Measurements from ENCODE around the gene ACKR3.

The ACKR3 gene

DNA sequence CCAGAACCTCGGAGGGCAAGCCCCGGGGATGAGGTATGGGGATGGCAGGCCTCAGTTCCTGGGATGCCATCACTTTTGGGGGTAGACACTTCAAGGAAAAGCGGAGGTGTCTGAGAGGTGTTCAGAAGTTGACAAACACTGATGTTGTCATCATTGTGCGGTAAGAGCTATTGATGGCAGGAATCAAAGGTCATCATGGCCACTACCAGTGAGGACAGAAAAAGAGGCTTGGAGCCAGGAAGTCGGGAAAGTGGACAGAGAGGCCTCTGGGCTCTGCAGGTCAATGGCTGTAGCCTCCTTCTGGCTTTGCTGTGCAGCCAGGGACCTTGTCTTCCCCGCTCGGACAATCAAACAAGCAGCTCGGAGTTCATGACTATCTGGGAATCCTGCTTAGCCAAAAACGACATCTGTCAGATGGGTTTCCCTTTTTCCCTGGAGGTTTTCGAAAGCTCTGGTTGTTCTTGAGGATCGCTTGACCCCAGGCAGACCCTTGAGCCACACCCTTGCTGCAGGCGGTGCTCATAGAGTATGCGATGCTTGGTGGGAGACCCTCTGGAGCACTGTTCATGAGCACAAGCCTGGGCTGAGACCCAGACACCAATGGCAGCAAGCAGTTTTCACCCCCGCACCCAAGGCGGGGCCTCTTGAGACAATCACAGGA, 19.4 kb downstream of the ACKR3 start:
- DNase-seq: no peak

GRCh38 chr2:236590846-236591245, 21.2 kb downstream of the ACKR3 start:
- no peak for DNase-seq

- no peak for DNase-seq
Observed at GRCh38 chr2:236592821-236593220, 23.2 kb downstream of the ACKR3 start.

DNA sequence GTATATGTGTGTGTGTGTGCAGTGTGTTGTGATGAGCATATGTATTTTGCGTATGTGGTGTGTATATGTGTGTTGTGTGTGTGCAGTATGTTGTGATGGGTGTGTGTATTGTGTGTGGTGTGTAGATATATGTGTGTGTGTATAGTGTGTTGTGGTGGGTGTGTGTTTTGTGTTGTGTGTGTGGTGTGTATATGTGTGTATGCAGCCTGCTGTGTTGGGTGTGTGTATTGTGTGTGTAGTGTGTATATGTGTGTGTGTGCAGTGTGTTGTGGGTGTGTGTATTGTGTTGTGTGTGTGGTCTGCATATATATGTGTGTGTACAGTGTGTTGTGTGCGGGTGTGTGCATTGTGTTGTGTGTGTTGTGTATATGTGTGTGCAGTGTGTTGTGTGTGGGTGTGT, 23.9 kb downstream of the ACKR3 start:
- no peak for DNase-seq

GRCh38 chr2:236593956-236594355, 24.3 kb downstream of the ACKR3 start:
- DNase-seq: no peak

DNA sequence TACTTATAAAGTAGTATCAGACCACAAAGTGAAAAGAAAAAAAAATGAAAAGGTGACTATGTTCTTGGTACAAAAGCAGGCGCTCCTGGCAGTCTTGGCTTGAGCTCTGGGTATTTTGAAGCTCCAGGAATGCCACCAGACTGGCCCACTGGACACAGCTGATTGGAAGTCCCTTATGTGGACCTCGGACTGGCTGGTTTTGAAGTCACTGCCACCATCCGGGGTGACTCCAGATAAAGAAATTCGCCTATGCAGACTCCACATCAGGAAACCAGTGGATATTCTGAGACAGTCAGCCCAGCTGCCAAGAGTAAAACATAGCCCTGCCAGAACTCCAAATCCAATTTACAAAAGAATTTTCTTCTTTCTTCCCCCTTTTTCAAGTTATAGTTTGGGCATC, 28.0 kb downstream of the ACKR3 start:
- DNase-seq: no peak

DNA sequence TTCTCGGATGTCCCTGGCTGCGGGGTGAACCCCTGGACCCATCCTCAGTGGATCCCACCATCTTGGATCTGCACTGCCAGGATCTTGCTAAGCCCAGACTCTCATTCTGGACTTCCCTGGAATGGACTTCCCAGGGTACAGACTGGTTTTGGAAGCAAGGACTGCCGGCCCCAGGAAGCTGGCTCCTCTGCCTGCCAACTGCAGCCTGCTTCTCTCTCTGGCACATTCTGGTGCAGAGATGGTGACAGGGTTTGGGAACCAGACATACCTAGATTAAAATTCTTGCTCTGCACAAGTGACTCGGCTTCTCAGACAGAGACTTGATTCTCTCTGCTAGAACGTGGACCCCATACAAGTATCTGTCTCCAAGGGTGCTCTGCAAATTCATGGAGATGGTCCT, 29.4 kb downstream of the ACKR3 start:
- no peak for DNase-seq

DNA sequence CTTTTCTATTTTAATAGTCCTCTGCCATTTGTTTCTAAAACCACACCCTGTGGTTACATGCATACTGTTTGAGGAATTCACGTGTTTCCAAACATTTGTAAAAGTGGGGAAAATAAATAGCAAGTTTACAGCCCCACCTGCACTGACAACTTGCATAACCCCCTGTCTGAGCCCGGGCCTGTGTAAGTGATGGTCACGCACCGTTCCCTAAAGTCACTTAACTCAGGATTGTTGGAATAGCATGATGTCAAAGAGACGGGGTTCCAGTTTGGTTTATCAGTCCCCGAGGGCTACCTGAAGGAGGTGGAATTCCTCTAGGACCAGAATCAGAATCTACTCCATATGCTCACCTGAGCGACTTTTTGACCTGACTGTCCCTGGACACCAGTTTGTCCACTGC, 30.5 kb downstream of the ACKR3 start:
- no peak for DNase-seq

DNA sequence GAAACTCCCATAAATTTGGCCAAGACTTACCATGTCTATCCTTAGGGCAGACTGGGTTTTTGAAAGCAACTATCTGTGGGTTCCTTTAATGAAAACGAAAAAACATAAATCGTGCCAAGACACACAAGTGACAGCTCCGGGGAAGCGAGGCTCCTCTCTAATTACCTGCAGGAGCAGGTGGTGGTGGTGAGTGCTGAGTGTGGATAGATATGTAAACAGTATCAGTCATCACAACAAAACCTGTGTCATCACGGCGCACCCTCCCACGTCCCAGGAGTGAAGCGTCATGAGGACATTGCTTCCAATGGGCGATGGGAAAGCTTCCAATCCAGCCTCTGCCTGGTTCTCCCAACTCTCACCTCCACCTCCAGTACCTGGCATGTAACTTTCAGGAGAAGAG, 31.3 kb downstream of the ACKR3 start:
- DNase-seq: peak; percentile 49

DNA sequence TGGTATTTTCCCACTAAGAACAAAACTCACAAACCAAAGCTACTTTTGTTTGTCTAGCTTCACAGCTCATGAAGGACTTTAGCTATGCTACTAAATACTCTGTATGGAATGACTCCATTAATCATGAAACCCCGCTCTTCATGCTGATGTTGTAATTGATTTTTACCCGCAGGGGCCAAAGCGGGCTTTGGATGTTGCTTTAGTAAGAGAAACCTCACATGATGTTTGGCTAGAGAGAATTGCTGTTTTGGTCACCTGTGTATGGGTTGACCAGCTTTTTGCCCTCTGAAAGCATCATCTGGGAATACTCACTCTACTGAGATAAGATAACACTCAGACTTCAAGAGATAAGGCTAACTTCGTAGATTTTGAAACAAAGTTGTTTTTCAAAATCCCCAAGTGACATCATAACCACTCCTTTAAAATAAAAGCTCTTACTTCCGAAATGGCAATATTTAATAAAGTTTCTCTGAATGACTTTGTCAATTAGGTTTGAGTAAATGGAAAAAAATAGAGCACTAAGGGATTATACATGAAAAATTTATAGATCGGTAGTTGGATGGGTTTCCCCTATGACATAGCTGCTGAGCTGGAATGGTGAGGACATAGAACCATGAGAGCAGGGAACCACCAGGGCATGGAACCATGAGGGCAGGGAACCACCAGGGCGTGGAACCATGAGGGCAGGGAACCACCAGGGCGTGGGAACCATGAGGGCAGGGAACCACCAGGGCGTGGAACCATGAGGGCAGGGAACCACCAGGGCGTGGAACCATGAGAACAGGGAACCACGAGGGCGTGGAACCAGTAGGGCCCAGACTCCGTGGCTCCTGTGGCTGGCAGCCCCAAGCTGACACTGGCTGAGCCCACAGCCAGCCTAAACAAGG, 31.9 kb downstream of the ACKR3 start:
- no peak for DNase-seq

DNA sequence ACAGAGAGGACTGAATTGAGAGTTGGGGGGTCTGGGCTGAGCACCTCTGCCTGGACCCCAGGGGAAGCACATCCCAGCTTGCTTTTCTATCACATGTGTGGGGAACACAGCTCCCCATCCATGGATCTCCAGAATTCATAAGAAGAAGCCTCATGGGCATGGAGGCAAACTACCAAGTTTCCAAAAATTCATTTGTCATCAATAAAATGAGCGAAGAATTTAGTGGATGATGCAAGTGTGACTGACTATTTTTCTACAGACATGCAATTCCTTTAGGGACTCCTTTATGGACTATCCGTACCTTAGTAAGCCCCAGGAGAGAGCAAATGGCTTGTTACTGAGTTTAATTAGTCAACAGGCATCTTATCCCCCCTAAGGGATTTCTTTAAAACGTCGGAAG, 33.1 kb downstream of the ACKR3 start:
- no peak for DNase-seq

- DNase-seq: no peak
Observed at GRCh38 chr2:236603361-236604015, 33.9 kb downstream of the ACKR3 start.

- no peak for DNase-seq
Observed at GRCh38 chr2:236604575-236605344, 35.1 kb downstream of the ACKR3 start.

- DNase-seq: no peak
Observed at GRCh38 chr2:236605345-236605734, 35.7 kb downstream of the ACKR3 start.

DNA sequence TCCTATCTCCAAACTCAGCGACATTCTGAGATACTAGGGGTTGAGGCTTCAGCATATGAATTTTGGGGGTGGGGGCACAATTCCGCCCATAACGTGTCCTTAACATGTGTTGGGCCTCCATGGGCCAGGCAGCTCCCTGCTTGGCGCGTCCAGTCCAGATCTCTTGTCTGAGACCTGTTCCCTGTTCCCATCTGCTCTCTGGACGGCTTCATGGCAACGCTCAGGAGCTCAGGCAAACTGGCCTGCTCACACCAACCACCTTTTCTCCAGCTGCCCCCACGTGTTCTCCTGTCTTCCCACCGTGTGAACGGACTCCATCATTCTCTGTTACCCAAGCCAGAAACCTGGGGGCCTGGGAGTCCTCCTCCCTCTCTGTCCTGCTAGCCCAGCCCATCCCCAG, 36.4 kb downstream of the ACKR3 start:
- DNase-seq: no peak

DNA sequence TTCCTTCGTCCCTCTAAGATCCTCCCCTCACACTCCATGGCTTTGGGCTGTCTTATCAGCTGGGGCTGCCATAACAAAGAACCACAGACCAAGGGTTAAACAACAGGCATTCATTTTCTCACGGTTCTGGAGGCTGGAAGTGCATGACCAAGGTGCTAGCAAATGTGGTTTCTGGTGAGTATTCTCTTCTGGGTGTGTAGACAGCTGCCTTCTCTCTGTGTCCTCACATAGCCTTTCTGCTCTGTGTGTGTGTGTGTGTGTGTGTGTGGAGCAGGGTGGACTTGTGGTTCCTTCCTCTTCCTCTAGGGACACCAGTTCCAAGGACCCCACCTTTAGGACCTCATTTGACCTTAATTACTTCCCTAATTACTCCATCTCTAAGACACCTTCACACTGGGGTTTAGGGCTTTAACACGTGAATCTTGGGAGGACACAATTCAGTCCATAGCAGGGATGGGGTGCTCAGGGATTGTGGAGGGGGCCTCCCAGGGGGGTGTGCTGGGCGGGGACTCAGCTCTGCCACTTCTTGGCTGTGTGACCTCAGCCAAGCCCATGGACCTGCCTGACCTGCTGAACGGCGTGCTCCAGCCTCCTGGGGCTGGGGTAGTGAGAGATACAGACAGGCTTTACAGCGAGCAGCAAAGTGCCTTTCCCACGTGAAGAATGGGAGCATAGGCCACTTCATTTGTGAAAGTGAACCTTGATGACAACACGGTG, 38.0 kb downstream of the ACKR3 start:
- DNase-seq: no peak

DNA sequence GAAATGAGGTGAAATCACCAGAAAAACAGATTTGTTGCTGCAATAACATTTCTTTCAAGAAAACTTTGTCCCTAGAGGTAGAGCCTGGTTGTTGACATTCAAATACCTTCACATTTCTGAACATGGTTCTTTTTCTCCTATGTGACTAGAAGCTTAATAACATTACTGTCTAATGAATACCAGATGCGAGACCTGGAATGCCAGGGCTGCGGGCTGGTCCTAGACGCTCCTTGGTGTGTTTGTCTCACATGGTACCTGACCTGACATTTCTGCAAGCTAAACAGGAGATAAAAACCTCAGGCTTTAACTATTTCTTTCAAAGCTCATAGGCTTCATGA, 38.5 kb downstream of the ACKR3 start:
- no peak for DNase-seq

DNA sequence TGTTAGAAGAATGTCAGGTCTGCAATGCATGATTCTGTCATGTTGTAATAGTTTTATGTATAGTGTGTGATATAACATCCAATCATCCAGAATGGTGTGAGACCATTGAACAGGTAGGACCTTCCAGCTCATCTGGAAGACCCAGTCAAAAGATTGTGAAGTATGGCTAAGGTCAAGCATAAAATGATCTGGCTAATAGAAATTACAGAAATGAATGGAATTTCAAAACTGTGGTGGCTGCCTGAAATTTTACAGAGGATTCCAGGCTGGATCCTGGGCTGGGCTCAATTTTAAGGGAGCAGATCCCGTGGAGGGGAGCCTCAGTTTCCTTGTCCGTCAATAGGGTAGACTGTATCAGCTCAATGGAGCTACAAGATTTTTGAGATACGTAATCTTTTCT, 39.1 kb downstream of the ACKR3 start:
- no peak for DNase-seq

- DNase-seq: no peak
Observed at GRCh38 chr2:236610991-236611821, 41.6 kb downstream of the ACKR3 start.

DNA sequence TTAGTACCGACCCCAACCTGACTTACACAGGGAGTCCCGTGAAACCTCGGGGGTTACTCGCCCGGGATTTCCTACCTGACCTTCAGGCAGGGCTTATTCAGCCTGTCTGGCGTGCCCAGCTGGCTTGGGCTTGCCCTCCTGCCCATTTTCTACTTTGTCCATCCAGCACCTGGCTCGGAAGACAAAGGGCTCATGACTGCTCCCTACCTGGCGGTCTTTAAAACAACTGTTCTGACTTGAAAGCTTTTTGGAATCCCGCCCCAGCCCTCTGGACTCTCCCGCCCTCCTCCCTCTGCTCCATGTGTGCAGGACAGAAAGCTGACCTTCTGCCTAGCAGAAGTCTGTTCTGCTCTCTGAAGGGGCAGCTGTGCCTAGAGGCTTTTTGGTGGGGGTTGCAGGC, 43.1 kb downstream of the ACKR3 start:
- DNase-seq: no peak

GRCh38 chr2:236613612-236614011, 44.0 kb downstream of the ACKR3 start:
- no peak for DNase-seq

- DNase-seq: no peak
Observed at GRCh38 chr2:236614551-236614950, 44.9 kb downstream of the ACKR3 start.
